Measurements from ENCODE around the gene TMEM164.

TMEM164 gene

DNA sequence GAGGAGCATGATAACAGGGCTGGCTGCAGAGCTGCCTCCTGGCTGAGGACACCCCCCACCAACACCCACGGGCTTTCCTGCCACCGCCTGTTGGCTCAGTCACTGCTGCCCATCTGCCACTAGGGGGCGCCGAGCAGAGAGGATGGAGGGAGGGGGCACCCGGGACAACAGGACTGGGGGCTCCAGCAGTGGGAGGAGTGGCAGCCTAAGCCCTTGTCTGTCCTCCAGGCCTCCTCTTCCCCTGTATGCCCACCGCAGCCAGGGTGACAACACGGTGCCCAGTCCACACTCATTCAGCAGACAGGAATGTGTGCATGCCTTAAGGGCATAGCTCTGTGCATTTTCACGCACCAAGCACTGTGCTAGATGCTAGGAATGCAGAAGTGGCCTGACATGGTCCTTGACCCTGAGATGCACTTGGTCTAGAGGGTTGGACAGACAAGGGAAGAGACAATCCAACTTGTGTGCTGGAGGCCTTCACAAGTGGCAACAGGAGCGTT, 165.1 kb downstream of the TMEM164 start:
- no peak for DNase-seq (ENCODE audit: low read depth)

- DNase-seq (ENCODE audit: low read depth), result no peak
These were observed 165.7 kb downstream of the TMEM164 start for GRCh38 chrX:110168585-110168984.

- DNase-seq (ENCODE audit: low read depth), result no peak
These were observed 167.1 kb downstream of the TMEM164 start for GRCh38 chrX:110170029-110170428.

- DNase-seq (ENCODE audit: low read depth), result no peak
These were observed 168.5 kb downstream of the TMEM164 start for GRCh38 chrX:110171442-110171841.

DNA sequence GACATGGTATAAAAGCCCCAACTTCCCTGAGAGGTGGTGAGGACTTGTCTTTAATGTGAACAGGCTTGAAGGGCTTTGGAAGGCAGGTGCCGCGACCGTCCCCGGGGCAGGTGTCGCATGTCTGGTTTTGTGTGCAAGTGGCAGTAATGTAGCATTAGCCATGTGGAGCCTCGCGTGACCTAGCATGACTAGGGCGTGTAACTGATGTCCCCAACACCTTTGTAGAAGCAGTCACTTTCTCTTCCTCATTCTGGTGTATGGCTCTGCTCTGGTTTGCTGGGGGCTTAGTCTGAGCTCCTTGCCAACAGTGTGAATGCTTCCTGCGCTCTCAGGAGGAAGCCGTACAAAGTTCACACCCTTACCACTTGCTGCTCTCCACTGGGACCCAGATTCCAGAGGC, 169.3 kb downstream of the TMEM164 start:
- no peak for DNase-seq (ENCODE audit: low read depth)

DNA sequence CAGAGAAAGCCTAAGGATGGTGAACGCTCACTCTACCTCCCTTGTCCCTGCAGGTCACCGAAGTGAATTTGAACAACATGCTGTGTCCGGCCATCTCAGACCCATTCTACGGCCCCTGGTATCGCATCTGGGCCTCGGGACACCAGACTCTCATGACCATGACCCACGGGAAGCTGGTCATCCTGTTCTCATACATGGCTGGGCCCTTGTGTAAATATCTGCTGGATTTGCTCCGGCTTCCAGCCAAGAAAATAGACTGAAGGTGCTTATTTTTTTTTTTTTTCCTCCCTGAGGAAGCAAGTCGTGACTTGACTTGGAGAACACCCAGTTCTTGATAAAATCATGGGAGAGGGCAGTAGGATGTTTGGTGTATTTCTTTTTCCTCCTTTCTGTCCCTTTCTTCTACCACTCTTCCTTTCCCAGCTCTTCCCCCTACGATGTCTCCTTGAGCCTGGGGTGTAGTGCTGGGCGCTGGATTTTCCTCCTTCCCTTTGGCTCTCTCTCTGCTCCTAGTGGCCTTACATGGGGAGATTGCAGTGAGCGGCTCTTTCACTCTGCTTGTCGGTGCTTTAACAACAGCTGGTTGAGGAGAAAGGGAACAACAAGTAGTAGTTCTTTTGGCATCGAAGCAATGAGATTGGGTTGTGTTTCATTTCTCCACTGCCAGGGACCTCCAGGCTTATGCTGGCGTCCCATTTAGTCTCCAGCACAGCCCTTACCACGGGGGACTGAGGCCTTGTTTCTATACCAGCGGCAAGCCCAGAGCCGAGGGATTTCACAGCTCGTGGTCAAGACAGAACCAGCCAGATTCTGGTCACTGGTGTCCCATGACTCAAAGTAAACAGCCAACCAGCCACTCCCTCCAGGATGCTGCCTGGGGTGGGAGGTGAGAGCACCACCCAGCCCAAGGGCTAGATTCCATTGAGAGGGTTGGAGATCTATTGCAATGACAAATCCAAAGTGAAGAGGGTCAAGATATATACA, 170.6 kb downstream of the TMEM164 start:
- DNase-seq (ENCODE audit: low read depth), result no peak

GRCh38 chrX:110175146-110175545, 172.2 kb downstream of the TMEM164 start:
- DNase-seq (ENCODE audit: low read depth), result no peak

- no peak for DNase-seq (ENCODE audit: low read depth)
These were observed 172.8 kb downstream of the TMEM164 start for GRCh38 chrX:110175696-110176095.

DNA sequence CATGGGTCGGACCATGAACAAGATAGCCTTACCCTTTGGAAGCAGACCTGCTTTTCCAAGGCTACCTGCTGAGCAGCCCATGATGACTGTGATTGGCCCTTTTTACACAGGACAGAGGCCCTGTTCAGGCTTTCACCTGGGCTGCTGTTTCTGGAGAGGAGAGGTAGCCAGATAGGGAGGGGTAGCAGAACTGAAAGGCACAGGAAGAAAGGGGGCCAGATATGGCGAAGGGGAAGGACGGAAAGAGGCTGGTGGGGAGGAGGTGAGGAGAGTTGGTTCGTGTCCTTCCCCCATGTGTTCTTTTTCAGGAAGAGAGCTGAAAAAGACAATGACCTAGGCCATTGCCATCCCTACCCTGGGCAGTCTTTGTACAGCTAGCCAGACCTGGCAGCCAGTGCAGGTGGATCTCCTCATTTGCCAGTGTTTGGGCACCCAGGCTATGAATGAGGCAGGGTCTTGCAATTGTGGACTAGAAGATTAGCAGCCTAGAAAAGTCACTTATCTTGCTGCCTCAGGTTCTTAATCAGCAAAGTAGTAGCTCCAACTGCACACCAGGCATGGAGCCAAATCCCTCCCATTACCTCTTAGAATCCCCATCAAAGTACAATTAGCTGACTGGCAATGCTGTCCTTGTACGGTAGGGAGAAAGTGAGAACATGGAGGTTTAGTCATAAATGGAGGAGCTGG, 175.4 kb downstream of the TMEM164 start:
- no peak for DNase-seq (ENCODE audit: low read depth)

DNA sequence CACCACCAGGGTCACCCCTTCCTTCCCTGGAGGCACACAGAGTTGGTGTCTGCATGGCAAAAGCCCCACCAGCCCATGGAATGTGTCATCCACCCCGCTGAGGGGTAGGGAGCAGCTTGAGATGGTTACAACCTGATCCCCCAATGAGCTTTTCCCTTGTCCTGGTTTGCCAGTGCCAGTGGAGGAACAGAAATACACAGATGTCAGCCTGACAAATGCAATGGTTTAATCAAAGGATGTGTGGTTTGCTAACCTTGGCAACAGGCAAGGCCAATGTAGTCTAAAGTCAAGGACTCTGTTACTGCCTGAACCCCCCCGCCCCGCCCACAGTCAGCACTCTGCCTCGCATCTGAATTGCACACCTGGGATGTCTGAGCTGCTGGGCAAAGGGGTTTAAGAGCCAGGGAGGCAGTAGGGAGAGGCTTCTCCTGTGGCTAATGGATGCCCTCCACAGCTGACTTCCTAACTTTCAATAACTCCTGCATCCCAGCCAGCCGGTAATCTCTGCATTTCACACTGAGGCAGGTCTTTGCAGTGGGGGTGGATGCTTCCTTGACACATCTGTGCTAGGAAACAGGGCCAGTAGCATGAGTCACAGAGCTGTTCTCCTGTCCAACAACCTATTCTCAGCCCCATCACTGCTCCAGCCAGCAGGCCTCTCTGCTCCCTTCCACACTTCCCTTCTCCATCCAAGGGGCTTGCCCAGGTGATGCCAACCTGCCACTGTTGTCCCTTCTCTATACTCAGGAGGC, 177.4 kb downstream of the TMEM164 start:
- peak; percentile 24 for DNase-seq (ENCODE audit: low read depth)

- DNase-seq (ENCODE audit: low read depth), result peak; percentile 36
These were observed 178.0 kb downstream of the TMEM164 start for GRCh38 chrX:110180928-110181310.

DNA sequence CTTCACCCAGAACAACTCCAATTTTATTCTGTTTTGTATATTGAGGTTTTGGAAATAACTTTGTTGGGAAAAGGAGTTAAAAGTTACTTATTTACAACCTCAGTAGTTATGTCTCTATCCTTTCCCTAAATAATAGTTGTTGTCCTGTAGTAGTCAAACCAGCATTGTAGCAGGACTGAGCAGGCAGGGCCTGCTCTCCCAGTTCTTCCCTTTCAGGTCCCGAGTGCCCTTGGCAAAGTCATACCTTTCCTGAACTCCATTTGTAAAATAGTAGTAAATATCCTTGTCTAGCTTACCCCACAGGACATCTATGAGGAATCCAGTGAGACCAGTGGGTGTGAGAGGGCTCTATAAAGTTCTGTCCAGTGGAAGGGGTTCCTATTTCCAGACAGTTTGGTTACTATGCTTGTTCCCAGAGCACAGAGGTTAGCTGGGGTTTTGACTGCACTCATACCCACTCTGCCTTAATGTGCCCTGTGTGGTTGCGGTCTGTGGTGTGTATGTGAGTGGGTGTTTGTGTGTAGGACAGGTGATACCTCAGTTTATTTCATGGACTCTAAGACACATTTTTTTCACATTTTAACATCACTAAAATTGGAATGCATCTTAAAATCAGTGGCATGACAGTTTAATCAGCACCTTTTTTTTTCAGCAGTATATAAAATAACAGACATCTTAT, 178.7 kb downstream of the TMEM164 start:
- DNase-seq (ENCODE audit: low read depth), result no peak

GRCh38 chrX:110182362-110182761, 179.4 kb downstream of the TMEM164 start:
- no peak for DNase-seq (ENCODE audit: low read depth)

GRCh38 chrX:110182865-110183264, 180.0 kb downstream of the TMEM164 start:
- no peak for DNase-seq (ENCODE audit: low read depth)

- no peak for DNase-seq (ENCODE audit: low read depth)
These were observed 180.4 kb downstream of the TMEM164 start for GRCh38 chrX:110183314-110183713.

- no peak for DNase-seq (ENCODE audit: low read depth)
These were observed 186.0 kb downstream of the TMEM164 start for GRCh38 chrX:110188701-110189558.

DNA sequence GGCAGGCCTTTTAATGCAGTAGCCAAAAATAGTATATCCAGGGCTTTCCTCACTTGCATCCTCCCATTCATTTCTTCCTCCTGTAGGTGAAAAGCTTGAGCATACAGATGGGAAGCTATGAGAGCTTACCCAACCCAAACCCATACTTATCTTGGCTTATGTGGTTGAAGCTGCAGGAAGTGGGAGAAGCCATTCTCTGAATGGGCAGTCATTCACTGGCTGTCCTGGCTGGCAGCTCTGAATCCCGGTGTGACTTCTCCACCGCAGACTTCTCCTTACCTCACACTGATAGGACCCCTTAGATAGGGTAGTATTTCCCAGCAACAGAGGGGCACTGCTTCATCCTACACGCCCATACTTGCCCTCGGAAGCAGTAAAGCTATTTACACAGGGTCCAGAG, 189.6 kb downstream of the TMEM164 start:
- DNase-seq (ENCODE audit: low read depth), result no peak

DNA sequence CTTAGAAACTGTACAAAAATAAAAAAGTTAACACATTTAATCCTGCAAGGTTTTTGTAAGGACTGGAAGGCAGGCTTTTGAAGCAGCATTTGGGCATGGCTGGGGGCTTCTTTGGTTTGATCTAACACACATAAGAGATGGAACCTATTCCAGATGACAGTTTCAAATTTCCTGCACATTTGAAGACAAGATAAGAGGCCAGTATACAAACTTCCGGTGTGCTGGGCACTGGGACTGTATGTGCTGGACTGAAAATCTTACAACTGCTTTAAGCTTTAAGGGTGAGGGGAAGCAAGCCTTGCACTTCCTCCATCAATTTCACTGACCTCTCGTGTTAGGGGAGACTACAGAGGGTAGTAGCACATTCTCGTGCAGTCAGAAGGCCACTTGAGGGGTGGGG, 192.1 kb downstream of the TMEM164 start:
- DNase-seq (ENCODE audit: low read depth), result no peak

- DNase-seq (ENCODE audit: low read depth), result no peak
These were observed 198.9 kb downstream of the TMEM164 start for GRCh38 chrX:110201799-110202198.

GRCh38 chrX:110204986-110205385, 202.1 kb downstream of the TMEM164 start:
- no peak for DNase-seq (ENCODE audit: low read depth)

- no peak for DNase-seq (ENCODE audit: low read depth)
These were observed 205.2 kb downstream of the TMEM164 start for GRCh38 chrX:110208092-110208491.
